ENCODE results near the gene DNAJC16. TPM values are rescaled to one million over a fixed set of nuclear protein-coding genes. Genes with fewer than 3 reads are reported as not detected.
"Not testable (repeated sequence)": the region's sequence is repeated elsewhere in the genome, so short reads cannot be mapped to it uniquely, and the experiment has no call there.

DNAJC16 gene
- total RNA-seq, 1 donor: 8.6 TPM

- DNase-seq (ENCODE audit: low read depth in 2 of 3, low spot score in 2 of 3): no peak
Observed at GRCh38 chr1:15578921-15579682, 52.5 kb downstream of the DNAJC16 start.

- DNase-seq (ENCODE audit: low read depth in 2 of 3, low spot score in 2 of 3): no peak
Observed at GRCh38 chr1:15579683-15580047, 53.0 kb downstream of the DNAJC16 start.

GRCh38 chr1:15583016-15583706 lies 56.5 kb downstream of the DNAJC16 start:
- DNase-seq (ENCODE audit: low read depth in 2 of 3, low spot score in 2 of 3): no peak

GRCh38 chr1:15584489-15585363 lies 58.1 kb downstream of the DNAJC16 start, which contains the start of gene AGMAT:
Gene AGMAT, minus strand, starts transcription at chr1:15585051. Its CDS starts 84 bp downstream, at chr1:15584967.
- DNase-seq (ENCODE audit: low read depth in 2 of 3, low spot score in 2 of 3): peak in 2 of 3 donors; percentile 54 to 56

DNA sequence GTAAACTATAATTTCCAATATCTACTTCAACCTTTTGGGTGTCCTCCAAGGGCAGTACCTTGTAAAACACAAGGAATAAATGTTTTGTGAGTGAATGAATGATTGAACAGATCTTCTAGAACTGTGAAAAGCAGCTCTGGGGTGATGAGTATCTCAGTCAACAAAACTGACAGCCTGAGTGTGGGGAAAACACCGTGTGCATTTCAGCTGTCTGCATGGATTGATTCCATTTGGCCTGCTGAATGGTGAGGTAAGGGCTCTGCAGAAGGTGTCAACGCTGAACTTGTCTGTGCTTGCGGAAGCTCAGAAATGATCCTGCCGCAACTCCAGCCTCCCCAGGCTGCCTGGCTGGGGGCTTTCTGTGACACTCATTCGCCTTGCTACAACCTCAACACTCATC lies 65.6 kb downstream of the DNAJC16 start:
- no peak for DNase-seq (ENCODE audit: low read depth in 2 of 3, low spot score in 2 of 3)

DNA sequence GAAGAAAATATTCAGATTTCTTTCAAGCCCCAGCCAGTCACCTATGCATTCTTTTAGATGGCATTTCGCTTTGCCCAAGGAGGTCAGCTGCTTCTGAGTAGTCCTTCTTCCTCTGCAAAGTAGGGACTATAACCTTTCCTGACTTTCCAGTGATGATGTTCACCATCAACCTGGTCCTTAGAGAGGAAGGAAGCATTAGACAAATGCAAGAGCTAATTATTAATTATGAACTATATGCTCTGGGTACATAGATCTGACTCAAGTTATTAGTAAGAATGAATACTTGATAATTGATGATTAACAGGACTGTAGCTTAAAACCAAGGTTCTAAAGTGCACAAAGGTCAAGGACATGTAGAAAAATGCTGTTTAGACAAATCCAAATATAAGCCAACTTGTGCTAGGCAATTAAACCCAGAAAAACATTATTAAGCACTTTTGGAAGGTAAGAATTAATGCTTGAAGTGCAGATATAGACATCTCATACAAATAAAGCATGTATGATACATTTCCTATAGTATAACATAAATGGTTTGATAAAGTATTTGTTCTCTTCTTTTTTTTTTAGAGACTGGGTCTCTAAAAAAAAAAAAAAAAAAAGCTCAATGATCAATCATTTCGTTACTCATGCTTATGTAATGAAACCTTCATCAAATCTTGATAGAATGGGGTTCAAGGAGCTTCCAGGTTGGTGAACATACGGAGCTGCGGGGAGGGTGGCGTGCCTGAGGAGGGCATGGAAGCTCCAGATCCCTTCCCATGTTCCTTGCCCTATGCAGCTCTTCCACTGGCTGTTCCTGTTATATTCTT lies 69.4 kb downstream of the DNAJC16 start:
- no peak for DNase-seq (ENCODE audit: low read depth in 2 of 3, low spot score in 2 of 3)

DNA sequence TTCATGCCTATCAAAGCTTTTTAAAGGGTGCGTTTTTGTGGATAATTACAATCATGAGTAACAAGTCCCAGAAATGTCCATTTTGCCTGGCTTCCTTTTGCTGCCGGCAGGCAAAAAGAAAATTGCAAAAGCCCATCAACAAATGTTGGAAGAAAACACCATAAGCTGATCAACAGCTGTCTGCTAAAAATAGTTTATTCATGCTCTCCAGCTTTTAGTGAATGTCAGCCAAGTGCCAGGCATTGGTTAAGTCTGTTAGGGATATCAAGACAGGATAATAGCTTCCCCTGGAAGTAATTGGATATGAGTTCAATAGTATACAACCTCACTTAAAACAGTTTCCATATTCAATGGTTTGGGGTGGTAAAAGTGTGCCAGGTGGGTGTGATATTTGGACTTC lies 71.8 kb downstream of the DNAJC16 start:
- DNase-seq (ENCODE audit: low read depth in 2 of 3, low spot score in 2 of 3): no peak

- DNase-seq (ENCODE audit: low read depth in 2 of 3, low spot score in 2 of 3): peak; percentile 79 to 95 (median 95)
Observed at GRCh38 chr1:15603050-15603965, 76.7 kb downstream of the DNAJC16 start.

DNA sequence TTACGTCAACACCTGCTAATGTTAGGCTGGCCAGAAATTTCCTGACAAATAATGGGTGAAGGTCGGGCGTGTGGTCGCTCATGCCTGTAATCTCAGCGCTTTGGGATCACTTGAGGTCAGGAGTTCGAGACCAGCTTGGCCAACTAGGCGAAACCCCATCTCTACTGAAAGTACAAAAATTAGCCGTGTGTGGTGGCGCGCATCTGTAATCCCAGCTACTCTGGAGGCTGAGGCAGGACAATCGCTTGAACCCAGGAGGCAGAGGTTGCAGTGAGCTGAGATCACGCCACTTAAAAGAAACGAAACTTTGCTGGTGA lies 77.3 kb downstream of the DNAJC16 start:
- DNase-seq (ENCODE audit: low read depth in 2 of 3, low spot score in 2 of 3): not testable (repeated sequence)

DNA sequence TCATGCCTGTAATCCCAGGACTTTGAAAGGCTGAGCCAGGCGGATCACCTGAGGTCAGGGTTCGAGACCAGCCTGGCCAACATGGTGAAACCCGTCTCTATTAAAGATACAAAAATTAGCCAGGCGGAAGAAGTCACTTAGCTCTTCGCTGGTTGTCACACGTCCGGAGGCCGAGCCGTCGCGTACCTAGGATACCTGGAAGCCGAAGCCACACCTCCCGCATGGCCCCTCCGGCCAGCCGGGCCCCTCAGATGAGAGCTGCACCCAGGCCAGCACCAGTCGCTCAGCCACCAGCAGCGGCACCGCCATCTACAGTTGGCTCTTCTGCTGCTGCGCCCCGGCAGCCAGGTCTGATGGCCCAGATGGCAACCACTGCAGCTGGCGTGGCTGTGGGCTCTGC lies 77.8 kb downstream of the DNAJC16 start:
- not testable (repeated sequence) for DNase-seq (ENCODE audit: low read depth in 2 of 3, low spot score in 2 of 3)

DNA sequence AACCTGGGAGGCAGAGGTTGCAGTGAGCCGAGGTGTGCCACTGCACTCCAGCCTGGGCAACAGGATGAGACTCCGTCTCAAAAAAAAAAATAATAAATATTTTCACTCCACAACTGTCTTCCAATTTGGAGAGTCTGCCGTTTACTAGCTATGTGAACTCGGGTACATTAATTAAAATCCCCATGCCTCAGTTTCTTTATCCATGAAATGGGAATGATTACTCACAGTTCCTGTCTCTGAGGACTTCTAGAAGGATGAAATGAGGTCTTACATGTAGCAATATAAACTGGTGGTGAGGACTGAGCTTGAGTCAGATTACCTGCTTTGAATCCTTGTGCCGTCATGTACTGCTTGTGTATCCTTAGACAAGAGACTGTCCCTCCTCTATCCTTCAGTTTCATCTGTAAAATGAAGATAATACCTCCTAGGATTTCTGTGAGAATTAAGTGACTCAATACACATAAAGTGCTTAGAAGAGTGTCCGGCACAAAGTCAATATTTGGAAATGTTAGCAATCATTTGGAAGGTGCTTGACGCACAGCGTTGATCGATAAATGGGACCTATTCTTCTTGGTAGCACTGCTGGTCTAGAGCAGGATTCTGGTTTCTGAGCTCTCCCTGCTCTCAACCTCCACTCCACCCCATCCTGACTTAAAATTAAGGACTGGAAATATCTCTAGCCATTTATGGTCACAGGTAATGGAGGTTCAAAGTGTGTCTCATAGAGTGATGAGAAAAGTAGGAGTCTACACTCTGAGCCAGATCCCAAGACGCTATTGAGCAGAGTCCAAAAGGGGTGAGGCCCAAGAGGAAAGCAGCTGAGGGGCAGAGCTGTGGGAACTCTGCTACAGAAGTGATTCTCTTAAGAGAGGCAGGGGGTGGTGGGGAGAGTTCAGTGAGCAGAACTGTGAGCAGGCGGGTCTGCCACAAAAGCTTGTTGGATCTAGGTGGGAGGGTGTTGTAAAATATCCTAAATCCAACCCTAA lies 79.0 kb downstream of the DNAJC16 start:
- DNase-seq (ENCODE audit: low read depth in 2 of 3, low spot score in 2 of 3): no peak

GRCh38 chr1:15609631-15610030 lies 83.0 kb downstream of the DNAJC16 start:
- DNase-seq (ENCODE audit: low read depth in 2 of 3, low spot score in 2 of 3): no peak

DNA sequence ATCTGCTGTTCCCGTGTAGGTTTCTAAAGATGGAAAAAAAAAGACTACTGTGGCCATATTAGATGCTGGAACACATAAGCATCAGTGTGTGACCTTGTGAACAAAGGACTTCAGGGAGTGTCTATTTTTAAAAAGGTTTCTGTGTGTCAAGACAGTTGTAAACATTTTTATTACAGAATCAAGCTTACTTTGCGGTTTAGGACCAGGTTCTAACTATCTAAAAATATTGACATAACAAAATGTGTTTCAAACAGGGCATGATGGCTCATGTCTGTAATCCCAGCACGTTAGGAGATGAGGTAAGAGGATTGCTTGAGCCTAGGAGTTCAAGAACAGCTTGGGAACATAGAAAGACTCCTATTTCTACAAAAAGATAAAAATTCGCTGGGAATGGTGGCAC lies 83.5 kb downstream of the DNAJC16 start:
- DNase-seq (ENCODE audit: low read depth in 2 of 3, low spot score in 2 of 3): no peak

DNA sequence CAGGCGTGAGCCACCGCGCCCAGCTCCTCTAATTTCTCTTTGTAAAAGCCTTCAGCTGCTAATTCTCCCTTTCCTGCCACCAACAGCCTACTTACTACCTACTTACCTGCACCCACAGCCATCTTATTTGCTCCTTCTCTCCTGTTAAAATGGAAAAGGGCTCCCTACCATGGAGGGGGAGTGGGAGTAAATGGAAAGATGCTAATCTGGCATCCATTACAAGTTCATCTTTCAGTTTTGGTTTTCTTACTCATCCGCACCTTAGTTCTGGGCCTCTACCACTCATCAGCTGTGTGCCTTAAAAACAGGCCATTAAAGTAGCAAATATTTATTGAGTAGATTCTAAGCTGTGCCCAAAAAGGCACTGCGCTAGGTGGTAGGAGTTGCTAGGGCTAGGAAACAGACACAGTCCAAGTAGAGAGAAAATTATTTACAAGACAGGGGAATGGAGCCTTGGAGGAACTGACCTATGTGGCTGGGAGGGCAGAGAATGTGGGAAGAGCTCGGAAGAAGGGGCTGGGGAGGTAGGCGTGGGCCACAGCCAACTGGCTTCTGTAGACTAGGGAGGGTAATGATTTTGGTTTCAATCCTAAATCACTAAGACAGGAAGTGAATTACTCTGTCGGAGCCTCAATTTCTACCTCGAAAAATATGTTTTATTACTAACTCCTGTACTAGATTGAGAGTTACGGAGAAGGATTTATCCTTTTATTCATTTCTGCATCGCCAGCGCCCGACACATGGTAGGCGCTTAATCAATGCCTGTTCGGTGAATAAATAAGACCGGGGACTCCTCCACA lies 89.9 kb downstream of the DNAJC16 start:
- DNase-seq (ENCODE audit: low read depth in 2 of 3, low spot score in 2 of 3): no peak

GRCh38 chr1:15617173-15618076 lies 90.8 kb downstream of the DNAJC16 start, which contains the start of gene DDI2:
Gene DDI2, plus strand, starts transcription at chr1:15617458. Its CDS starts 213 bp downstream, at chr1:15617671.
- peak; percentile 86 to 95 (median 94) for DNase-seq (ENCODE audit: low read depth in 2 of 3, low spot score in 2 of 3)

GRCh38 chr1:15618077-15618654 lies 91.5 kb downstream of the DNAJC16 start:
- peak in 1 of 3 donors; percentile 12 for DNase-seq (ENCODE audit: low read depth in 2 of 3, low spot score in 2 of 3)
